PC-9 (cell line): ENCODE measurements around the gene RFTN1. TPM values are rescaled to one million over a fixed set of nuclear protein-coding genes. Genes with fewer than 3 reads are reported as not detected.

Experiments used
- BruUV-seq: library from RNA; stranded (reverse); fragments of 400-500 nt; replicated peaks from 2 replicates; lab custom pipeline; 2021; lab: Mats Ljungman, UMichigan
- CTCF ChIA-PET: fragments of 300-600 bp; sonication (Branson Sonifier 250); formaldehyde crosslinking; loops from one replicate; lab custom pipeline; 2022; ENCODE audit warnings: antibody characterized with exemption; lab: Charles Lee
- POLR2A ChIA-PET: fragments of 300-600 bp; sonication (Branson Sonifier 250); formaldehyde crosslinking; loops from one replicate; lab custom pipeline; 2022; ENCODE audit warnings: antibody characterized with exemption; ENCODE audit not compliant: unreplicated experiment; lab: Charles Lee
- DNase-seq, 2 experiments: peaks; one replicate each; pipeline versions ENCODE4 v3.0.0 to v3.0.0-alpha.2; 2015 to 2022; ENCODE audit warnings: mixed read lengths in 1 of 2
- H2AFZ ChIP-seq: fragments of 200-600 bp; sonication (generic); 2 replicates; pipeline ENCODE4 v1.8.1; 2017; ENCODE audit warnings: antibody characterized with exemption
- H3F3A ChIP-seq: fragments of 200-600 bp; sonication (generic); 2 replicates; pipeline ENCODE4 v1.8.1; 2017; ENCODE audit warnings: antibody characterized with exemption, mild to moderate bottlenecking, low read depth; ENCODE audit not compliant: insufficient read depth
- H3K27ac ChIP-seq: fragments of 200-600 bp; sonication (generic); 2 replicates; pipeline ENCODE4 v1.6.1; 2016; ENCODE audit warnings: mixed run types
- H3K27me3 ChIP-seq: fragments of 200-600 bp; sonication (generic); 2 replicates; pipeline ENCODE4 v1.6.1; 2016; ENCODE audit warnings: low read depth, mixed run types; ENCODE audit not compliant: insufficient read depth
- H3K36me3 ChIP-seq: fragments of 200-600 bp; sonication (generic); 2 replicates; pipeline ENCODE4 v1.6.1; 2016; ENCODE audit warnings: low read depth, mixed run types
- H3K4me1 ChIP-seq: fragments of 200-600 bp; sonication (generic); replicated peaks from 2 replicates; pipeline ENCODE4 v1.6.1; 2016; ENCODE audit warnings: mixed run types; ENCODE audit not compliant: insufficient read depth
- H3K4me2 ChIP-seq: fragments of 200-600 bp; sonication (generic); 2 replicates; pipeline ENCODE4 v1.6.1; 2017; ENCODE audit warnings: mixed run types
- H3K4me3 ChIP-seq: fragments of 200-600 bp; sonication (generic); 2 replicates; pipeline ENCODE4 v1.6.1; 2016; ENCODE audit warnings: mixed run types
- H3K79me2 ChIP-seq: fragments of 200-600 bp; sonication (generic); 2 replicates; pipeline ENCODE4 v1.6.1; 2017; ENCODE audit warnings: low read depth, mixed run types
- H3K9me2 ChIP-seq: fragments of 200-600 bp; sonication (generic); 2 replicates; pipeline ENCODE4 v1.8.1; 2017; ENCODE audit warnings: mild to moderate bottlenecking; ENCODE audit not compliant: insufficient read depth
- H3K9me3 ChIP-seq: fragments of 200-600 bp; sonication (generic); 2 replicates; pipeline ENCODE4 v1.8.1; 2016; ENCODE audit warnings: low read depth; ENCODE audit not compliant: insufficient read depth
- H4K20me1 ChIP-seq: fragments of 200-600 bp; sonication (generic); 2 replicates; pipeline ENCODE4 v1.8.1; 2017; ENCODE audit not compliant: insufficient read depth
- CTCF ChIP-seq: fragments of 200-600 bp; sonication (generic); conservative IDR thresholded peaks from 2 replicates; pipeline ENCODE4 v1.6.1; 2017; ENCODE audit warnings: mixed run types, antibody characterized with exemption, mild to moderate bottlenecking, moderate library complexity
- EZH2 ChIP-seq: fragments of 200-600 bp; sonication (generic); IDR thresholded peaks from 2 replicates; pipeline ENCODE4 v1.8.0; 2017; ENCODE audit warnings: antibody characterized with exemption, low read depth
- intact Hi-C: fragments of 100-400 bp; cut with micrococcal nuclease; formaldehyde crosslinking; loops from one replicate; pipeline ENCODE4 v1.10.0; 2022; ENCODE audit not compliant: unreplicated experiment
- total RNA-seq: library from RNA; stranded (reverse); gene quantifications from 2 replicates; pipeline ENCODE4 v1.2.3, GENCODE V29; 2021

RFTN1 gene
- total RNA-seq, 1 experiment from 2014 or later: 0.41 TPM

GRCh38 chr3:16444344-16444743 is 69.2 kb downstream of the RFTN1 start:
- no peak for DNase-seq
- BruUV-seq: no TSS peak
- intact Hi-C loops: no loop called here
- H3F3A ChIP-seq: no peaks in the 10 kb centered on the region
- TF ChIP-seq EZH2: no peak
- TF ChIP-seq CTCF: no peak
- no peaks in the 10 kb centered on the region for H3K9me3 ChIP-seq
- no peaks in the 10 kb centered on the region; the same call in 1 of the 2 replicates for H3K27me3 ChIP-seq
- no peak overlapping the region for H3K27ac ChIP-seq
- no peaks in the 10 kb centered on the region for H3K36me3 ChIP-seq
- no peak overlapping the region for H3K4me2 ChIP-seq
- no peak overlapping the region for H2AFZ ChIP-seq
- H3K9me2 ChIP-seq: no peaks in the 10 kb centered on the region
- H3K4me1 ChIP-seq: no peaks in the 10 kb centered on the region
- H4K20me1 ChIP-seq: no peaks in the 10 kb centered on the region
- H3K79me2 ChIP-seq: no peaks in the 10 kb centered on the region
- no peak overlapping the region for H3K4me3 ChIP-seq
- ChIA-PET CTCF (no interaction called here), POLR2A (no interaction called here)

DNA sequence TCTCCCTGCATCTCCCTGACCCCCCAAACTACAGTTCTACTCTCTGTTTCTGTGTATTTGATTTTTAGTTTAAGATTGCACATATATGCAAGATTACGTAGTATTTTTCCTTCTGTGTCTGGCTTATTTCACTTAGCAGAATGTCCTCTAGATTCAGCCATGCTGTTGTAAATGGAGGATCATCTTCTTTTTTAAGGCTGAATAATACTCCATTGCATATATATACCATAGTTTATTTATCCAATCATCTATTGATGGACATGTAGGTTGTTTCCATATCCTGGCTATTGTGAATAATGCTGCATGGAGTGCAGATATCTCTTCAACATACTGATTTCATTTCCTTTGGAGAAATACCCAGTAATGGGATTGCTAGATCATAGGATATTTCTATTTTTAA is 70.8 kb downstream of the RFTN1 start:
- intact Hi-C loops: no loop called here

GRCh38 chr3:16441371-16441875 is 72.1 kb downstream of the RFTN1 start:
- H3K4me1 ChIP-seq: no peaks in the 10 kb centered on the region
- no peaks in the 10 kb centered on the region for H3K9me2 ChIP-seq
- H4K20me1 ChIP-seq: no peaks in the 10 kb centered on the region
- H3K27me3 ChIP-seq: no peaks in the 10 kb centered on the region; the same call in 1 of the 2 replicates
- no TSS peak for BruUV-seq
- H3K9me3 ChIP-seq: no peaks in the 10 kb centered on the region
- ChIA-PET CTCF (no interaction called here), POLR2A (no interaction called here)
- H3K36me3 ChIP-seq: no peaks in the 10 kb centered on the region
- DNase-seq: no peak
- intact Hi-C loops: no loop called here
- no peak for TF ChIP-seq CTCF
- no peak for TF ChIP-seq EZH2
- H3K4me3 ChIP-seq: no peak overlapping the region
- H3K4me2 ChIP-seq: no peak overlapping the region
- H3K79me2 ChIP-seq: no peaks in the 10 kb centered on the region
- no peak overlapping the region for H3K27ac ChIP-seq
- no peak overlapping the region for H2AFZ ChIP-seq
- no peaks in the 10 kb centered on the region for H3F3A ChIP-seq

More for the DNA sequence above, 70.8 kb downstream of the RFTN1 start:
- ChIA-PET CTCF (no interaction called here), POLR2A (no interaction called here)
- BruUV-seq: no TSS peak
- no peaks in the 10 kb centered on the region for H3F3A ChIP-seq
- no peak overlapping the region for H3K4me3 ChIP-seq
- H3K79me2 ChIP-seq: no peaks in the 10 kb centered on the region
- DNase-seq: no peak
- H2AFZ ChIP-seq: no peak overlapping the region
- no peak overlapping the region for H3K4me2 ChIP-seq
- no peak for TF ChIP-seq EZH2
- TF ChIP-seq CTCF: no peak
- no peak overlapping the region for H3K27ac ChIP-seq
- H3K4me1 ChIP-seq: no peaks in the 10 kb centered on the region
- H3K9me2 ChIP-seq: no peaks in the 10 kb centered on the region
- no peaks in the 10 kb centered on the region for H3K9me3 ChIP-seq
- no peaks in the 10 kb centered on the region for H3K36me3 ChIP-seq
- H4K20me1 ChIP-seq: no peaks in the 10 kb centered on the region
- H3K27me3 ChIP-seq: no peaks in the 10 kb centered on the region; the same call in 1 of the 2 replicates
